Left colon (tissue), 2 donors: Measurements from ENCODE around the gene CPE. TPM values are rescaled to one million over a fixed set of nuclear protein-coding genes. Genes with fewer than 3 reads are reported as not detected.

Experiments used
- ATAC-seq: fragments of 200-7000 bp; cut with Tn5 transposase; one replicate; pipeline ENCODE4 v1.9.1; 2020; ENCODE audit warnings: mild to moderate bottlenecking, moderate library complexity
- DNase-seq, 2 donors: peaks; one replicate each; pipeline ENCODE4 v3.0.0-alpha.2; 2020
- intact Hi-C, 2 donors: fragments of 100-400 bp; cut with DNase I in 1 of 2; cut with micrococcal nuclease in 1 of 2; formaldehyde crosslinking; loops; one replicate each; pipeline versions ENCODE4 v1.11.2 to v1.14.0; 2022; cut with DNase I, micrococcal nuclease
- total RNA-seq, 2 donors: library from RNA; stranded (reverse); fragmentation: NEBNext Ultra II Directional; extraction: Animal tissue kit (Norgen Biotek cat#: 25700); gene quantifications; one replicate each; pipeline ENCODE4 v1.2.1, GENCODE V29; 2021
- donor health status: DM: no; HTN: no; CAD: no.
- donor health status: DM: yes; HTN: yes; CAD: no.

Gene CPE
- total RNA-seq, 2 donors from 2014 or later = 24.8 to 43.8 TPM

GRCh38 chr4:165393051-165393450 is 14.2 kb downstream of the CPE start:
- DNase-seq (no peak), ATAC-seq (no peak)
- intact Hi-C loops = no loop called here

- ATAC-seq (no peak), DNase-seq (no peak)
- intact Hi-C loops = no loop called here
Observed at GRCh38 chr4:165393704-165394103, 14.9 kb downstream of the CPE start.

GRCh38 chr4:165394275-165394674 is 15.5 kb downstream of the CPE start:
- intact Hi-C loops = no loop called here
- ATAC-seq = no peak
- no peak for DNase-seq

GRCh38 chr4:165398570-165398969 is 19.8 kb downstream of the CPE start:
- no peak for ATAC-seq
- intact Hi-C loops = no loop called here
- DNase-seq = no peak

- DNase-seq (no peak), ATAC-seq (no peak)
- intact Hi-C loops = no loop called here
Observed at GRCh38 chr4:165402375-165402774, 23.6 kb downstream of the CPE start.

- DNase-seq (no peak), ATAC-seq (peak; percentile 38)
- intact Hi-C loops = no loop called here
Observed at GRCh38 chr4:165403048-165403447, 24.2 kb downstream of the CPE start.

GRCh38 chr4:165403637-165404036 is 24.8 kb downstream of the CPE start:
- no peak for ATAC-seq
- intact Hi-C loops = no loop called here
- no peak for DNase-seq

- intact Hi-C loops = no loop called here
- ATAC-seq = no peak
Observed at GRCh38 chr4:165404080-165404479, 25.3 kb downstream of the CPE start.

GRCh38 chr4:165404696-165405095 is 25.9 kb downstream of the CPE start:
- DNase-seq (no peak), ATAC-seq (no peak)
- intact Hi-C loops = no loop called here

More at GRCh38 chr4:165404080-165404479, 25.3 kb downstream of the CPE start:
- no peak for DNase-seq

GRCh38 chr4:165410214-165410613 is 31.4 kb downstream of the CPE start:
- no peak for DNase-seq
- ATAC-seq = no peak
- intact Hi-C loops = no loop called here

GRCh38 chr4:165415910-165416309 is 37.1 kb downstream of the CPE start:
- intact Hi-C loops = no loop called here
- no peak for DNase-seq
- ATAC-seq = no peak

GRCh38 chr4:165418073-165418472 is 39.3 kb downstream of the CPE start:
- ATAC-seq = no peak
- intact Hi-C loops = no loop called here
- DNase-seq = no peak

- no peak for ATAC-seq
- intact Hi-C loops = no loop called here
- no peak for DNase-seq
Observed at GRCh38 chr4:165425629-165426028, 46.8 kb downstream of the CPE start.

GRCh38 chr4:165426331-165426730 is 47.5 kb downstream of the CPE start:
- ATAC-seq = no peak
- intact Hi-C loops = no loop called here
- DNase-seq = no peak

GRCh38 chr4:165426823-165427222 is 48.0 kb downstream of the CPE start:
- no peak for ATAC-seq
- DNase-seq = no peak
- intact Hi-C loops = no loop called here

- DNase-seq (no peak), ATAC-seq (no peak)
- intact Hi-C loops = no loop called here
Observed at GRCh38 chr4:165428957-165429356, 50.1 kb downstream of the CPE start.

- ATAC-seq = peak; percentile 80
- DNase-seq = peak in 1 of 2 donors; percentile 6
- intact Hi-C loops = no loop called here
Observed at GRCh38 chr4:165433529-165433928, 54.7 kb downstream of the CPE start.

GRCh38 chr4:165437691-165438090 is 58.9 kb downstream of the CPE start:
- no peak for ATAC-seq
- DNase-seq = no peak
- intact Hi-C loops = no loop called here

GRCh38 chr4:165439344-165439743 is 60.5 kb downstream of the CPE start:
- ATAC-seq (no peak), DNase-seq (no peak)
- intact Hi-C loops = no loop called here

- intact Hi-C loops = no loop called here
- ATAC-seq (no peak), DNase-seq (no peak)
Observed at GRCh38 chr4:165439981-165440380, 61.2 kb downstream of the CPE start.

GRCh38 chr4:165440415-165441158 is 61.8 kb downstream of the CPE start:
- intact Hi-C loops = no loop called here
- DNase-seq (no peak), ATAC-seq (no peak)
